Trophoblast cell (in vitro differentiated cells and primary cell): Measurements from ENCODE around the gene HMCN2.

Experiments used
- DNase-seq, 2 donors: peaks; one replicate each; pipeline ENCODE4 v3.0.0-alpha.2; 2016
- H2AFZ ChIP-seq: 2 replicates; pipeline ENCODE4 v1.6.1; 2013; ENCODE audit warnings: low read length, moderate library complexity, mild to moderate bottlenecking; ENCODE audit not compliant: insufficient read depth, poor library complexity
- H2AK5ac ChIP-seq: 2 replicates; pipeline ENCODE4 v1.6.1; 2013; ENCODE audit warnings: mild to moderate bottlenecking, low read length
- H2BK120ac ChIP-seq: 2 replicates; pipeline ENCODE4 v1.6.1; 2013; ENCODE audit warnings: low read length, mild to moderate bottlenecking, moderate library complexity; ENCODE audit not compliant: insufficient read depth, poor library complexity
- H2BK12ac ChIP-seq: 2 replicates; pipeline ENCODE4 v1.6.1; 2013; ENCODE audit warnings: mild to moderate bottlenecking, low read length, moderate library complexity
- H2BK5ac ChIP-seq: 2 replicates; pipeline ENCODE4 v1.6.1; 2013; ENCODE audit warnings: low read length, low read depth, moderate library complexity, mild to moderate bottlenecking; ENCODE audit not compliant: poor library complexity
- H3K14ac ChIP-seq: 2 replicates; pipeline ENCODE4 v1.6.1; 2013; ENCODE audit warnings: mild to moderate bottlenecking, low read length
- H3K18ac ChIP-seq: 2 replicates; pipeline ENCODE4 v1.6.1; 2013; ENCODE audit warnings: mild to moderate bottlenecking, low read length
- H3K23ac ChIP-seq: 2 replicates; pipeline ENCODE4 v1.6.1; 2013; ENCODE audit warnings: low read length
- H3K27ac ChIP-seq: 2 replicates; pipeline ENCODE4 v1.5.1; 2013; ENCODE audit warnings: low read depth, mild to moderate bottlenecking, inconsistent platforms, low read length, moderate library complexity
- H3K27me3 ChIP-seq: 2 replicates; pipeline ENCODE4 v1.6.1; 2013; ENCODE audit warnings: inconsistent platforms, mild to moderate bottlenecking, low read length, moderate library complexity; ENCODE audit not compliant: insufficient read depth
- H3K36me3 ChIP-seq, 2 experiments: 1 replicate in 1 of 2; 2 replicates in 1 of 2; pipeline ENCODE4 v1.6.1; 2013; ENCODE audit warnings: low read length in 2 of 2, mild to moderate bottlenecking in 2 of 2, moderate library complexity in 1 of 2; ENCODE audit not compliant: insufficient read depth in 2 of 2, control insufficient read depth in 1 of 2
- H3K4ac ChIP-seq: 2 replicates; pipeline ENCODE4 v1.6.1; 2013; ENCODE audit warnings: low read depth, mild to moderate bottlenecking, low read length, moderate library complexity
- H3K4me1 ChIP-seq, 2 experiments: 1 replicate in 1 of 2; 2 replicates in 1 of 2; pipeline ENCODE4 v1.6.1; 2013; ENCODE audit warnings: low read length in 2 of 2, mild to moderate bottlenecking in 2 of 2, moderate library complexity in 1 of 2; ENCODE audit not compliant: insufficient read depth in 2 of 2, control insufficient read depth in 1 of 2
- H3K4me2 ChIP-seq: 2 replicates; pipeline ENCODE4 v1.6.1; 2013; ENCODE audit warnings: inconsistent platforms, mild to moderate bottlenecking, low read length, moderate library complexity
- H3K4me3 ChIP-seq: 2 replicates; pipeline ENCODE4 v1.5.1; 2013; ENCODE audit warnings: mild to moderate bottlenecking, low read depth, low read length, inconsistent platforms
- H3K79me1 ChIP-seq: one replicate; pipeline ENCODE4 v1.6.1; 2013; ENCODE audit warnings: low read length
- H3K79me2 ChIP-seq: 2 replicates; pipeline ENCODE4 v1.6.1; 2013; ENCODE audit warnings: low read length, mild to moderate bottlenecking; ENCODE audit not compliant: control insufficient read depth, insufficient read depth, poor library complexity
- H3K9ac ChIP-seq: 2 replicates; pipeline ENCODE4 v1.6.1; 2013; ENCODE audit warnings: mild to moderate bottlenecking, low read length
- H3K9me3 ChIP-seq: 2 replicates; pipeline ENCODE4 v1.6.1; 2013; ENCODE audit warnings: low read depth, mild to moderate bottlenecking, control low read depth, inconsistent platforms, low read length; ENCODE audit not compliant: insufficient read depth
- H4K12ac ChIP-seq: 2 replicates; pipeline ENCODE4 v1.6.1; 2013; ENCODE audit warnings: low read depth, mild to moderate bottlenecking, low read length, moderate library complexity
- H4K8ac ChIP-seq: 2 replicates; pipeline ENCODE4 v1.6.1; 2013; ENCODE audit warnings: low read depth, mild to moderate bottlenecking, low read length, moderate library complexity
- H4K91ac ChIP-seq: one replicate; pipeline ENCODE4 v1.6.1; 2013; ENCODE audit warnings: low read depth, mild to moderate bottlenecking, low read length, moderate library complexity
- WGBS: extraction: QIAGEN DNeasy Blood & Tissue Kit; methylation state at CpG from one replicate; pipeline ENCODE4 v1.1.7; 2013; ENCODE audit warnings: missing lambda C conversion rate; ENCODE audit not compliant: insufficient read length, insufficient coverage; ENCODE audit errors: extremely low coverage; 5-methylcytosine and 5-hydroxymethylcytosine counted together

The HMCN2 gene

DNA sequence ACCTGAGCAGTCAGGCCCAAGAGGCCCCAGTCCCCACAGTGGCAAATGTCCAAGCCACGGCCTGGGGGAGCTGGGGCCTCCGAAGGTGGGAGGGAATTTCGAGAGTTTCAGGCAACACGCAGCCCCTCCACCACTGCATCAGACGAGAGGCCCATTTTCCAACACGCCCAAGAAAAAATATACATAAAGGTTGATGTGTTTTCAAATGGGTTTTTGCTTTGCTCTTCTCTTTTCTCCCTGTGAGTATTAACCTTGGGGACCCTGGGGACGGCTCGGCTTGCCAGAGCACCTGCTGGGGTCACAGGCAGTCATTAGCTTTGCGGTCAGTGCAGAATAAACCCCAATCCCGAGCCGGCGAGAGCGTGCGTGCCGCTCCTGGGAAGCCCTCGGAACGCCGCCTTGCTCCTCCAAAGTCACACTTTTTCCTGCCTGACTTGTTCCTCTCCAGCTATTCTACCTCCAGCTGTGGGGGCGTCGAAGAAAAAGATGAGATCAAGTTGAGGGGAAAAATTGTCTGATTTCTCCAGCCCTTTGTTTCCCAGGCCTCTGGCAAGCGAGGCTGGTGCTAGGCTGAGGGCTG is 210.7 kb downstream of the HMCN2 start:
- Histone ChIP-seq H2BK12ac (no peak overlapping the region), H3K18ac (no peak overlapping the region), H2BK5ac (no peak overlapping the region), H2AK5ac (no peak overlapping the region), H3K79me2 (no peaks in the 10 kb centered on the region), H3K14ac (no peak overlapping the region), H3K4ac (no peak overlapping the region), H3K9me3 (no peaks in the 10 kb centered on the region), H4K8ac (no peak overlapping the region), H3K4me3 (no peak overlapping the region), H3K79me1 (peaks cover 2% of the 10 kb centered on the region), H3K4me2 (no peak overlapping the region), H3K9ac (no peak overlapping the region), H4K12ac (no peak overlapping the region), H3K4me1 (no peaks in the 10 kb centered on the region), H3K27me3 (no peaks in the 10 kb centered on the region), H3K27ac (no peak overlapping the region), H2BK120ac (no peak overlapping the region), H2AFZ (no peak overlapping the region), H3K23ac (no peak overlapping the region), H3K36me3 (peaks cover 0 to 2% of the 10 kb centered on the region in 2 experiments), H4K91ac (no peak overlapping the region)
- DNase-seq, result no peak
- no CpG with 5 or more reads among the region's 21 CpGs for WGBS

GRCh38 chr9:130477564-130477963 is 212.0 kb downstream of the HMCN2 start:
- H2AFZ ChIP-seq, result no peak overlapping the region
- H2BK12ac ChIP-seq, result no peak overlapping the region
- WGBS, result no CpG with 5 or more reads among the region's 12 CpGs

GRCh38 chr9:130478152-130478551 is 212.6 kb downstream of the HMCN2 start:
- Histone ChIP-seq H3K27ac (no peak overlapping the region), H3K14ac (no peak overlapping the region), H3K4me3 (no peak overlapping the region), H3K23ac (no peak overlapping the region), H3K79me2 (no peaks in the 10 kb centered on the region), H4K8ac (no peak overlapping the region), H3K4me1 (no peaks in the 10 kb centered on the region), H3K9ac (no peak overlapping the region), H3K79me1 (peaks cover 2% of the 10 kb centered on the region), H2AK5ac (no peak overlapping the region), H3K4me2 (no peak overlapping the region), H3K4ac (no peak overlapping the region), H3K27me3 (no peaks in the 10 kb centered on the region), H2BK5ac (no peak overlapping the region), H2BK120ac (no peak overlapping the region), H2AFZ (no peak overlapping the region), H3K36me3 (peaks cover 0 to 2% of the 10 kb centered on the region in 2 experiments), H4K12ac (no peak overlapping the region), H3K18ac (no peak overlapping the region), H4K91ac (no peak overlapping the region), H3K9me3 (no peaks in the 10 kb centered on the region), H2BK12ac (no peak overlapping the region)
- DNase-seq, result no peak
- no CpG with 5 or more reads among the region's 9 CpGs for WGBS

More at GRCh38 chr9:130477564-130477963, 212.0 kb downstream of the HMCN2 start:
- Histone ChIP-seq H3K9me3 (no peaks in the 10 kb centered on the region), H3K4me2 (no peak overlapping the region), H3K4me3 (no peak overlapping the region), H3K79me2 (no peaks in the 10 kb centered on the region), H3K27ac (no peak overlapping the region), H3K18ac (no peak overlapping the region), H3K36me3 (peaks cover 0 to 2% of the 10 kb centered on the region in 2 experiments), H3K9ac (no peak overlapping the region), H4K91ac (no peak overlapping the region), H2AK5ac (no peak overlapping the region), H3K14ac (no peak overlapping the region), H4K12ac (no peak overlapping the region), H2BK5ac (no peak overlapping the region), H4K8ac (no peak overlapping the region), H2BK120ac (no peak overlapping the region), H3K4me1 (no peaks in the 10 kb centered on the region), H3K23ac (no peak overlapping the region), H3K4ac (no peak overlapping the region), H3K27me3 (no peaks in the 10 kb centered on the region), H3K79me1 (peaks cover 2% of the 10 kb centered on the region)
- DNase-seq, result no peak

- Histone ChIP-seq H3K9me3 (no peaks in the 10 kb centered on the region), H3K9ac (no peak overlapping the region), H4K8ac (no peak overlapping the region), H3K27ac (no peak overlapping the region), H2AFZ (no peak overlapping the region), H3K4ac (no peak overlapping the region), H4K91ac (no peak overlapping the region), H3K14ac (no peak overlapping the region), H3K23ac (no peak overlapping the region), H3K27me3 (no peaks in the 10 kb centered on the region), H3K18ac (no peak overlapping the region), H3K4me1 (no peaks in the 10 kb centered on the region), H2BK12ac (no peak overlapping the region), H4K12ac (no peak overlapping the region), H3K79me1 (peaks cover 2% of the 10 kb centered on the region), H2BK5ac (no peak overlapping the region), H3K36me3 (peaks cover 0 to 2% of the 10 kb centered on the region in 2 experiments), H3K79me2 (no peaks in the 10 kb centered on the region), H3K4me3 (peak overlapping the region; percentile 21), H2BK120ac (no peak overlapping the region), H3K4me2 (no peak overlapping the region), H2AK5ac (no peak overlapping the region)
- DNase-seq, result no peak
- no CpG with 5 or more reads among the region's 35 CpGs for WGBS
Measured at GRCh38 chr9:130478736-130479575, 213.4 kb downstream of the HMCN2 start.
